Stimulated activated CD8-positive, alpha-beta memory T cell treated with anti-CD3 and anti-CD28 coated beads, Interleukin-7, amount 100 ng/mL, for 24 hours (primary cell): Measurements from ENCODE around the gene ACTR3C.
"Not testable (repeated sequence)": the region's sequence is repeated elsewhere in the genome, so short reads cannot be mapped to it uniquely, and the experiment has no call there.

ENCODE experiments used
- DNase-seq: peaks from one replicate; pipeline ENCODE4 v3.0.0-alpha.2; 2020; ENCODE audit warnings: low read depth

Gene ACTR3C

GRCh38 chr7:150281681-150282403 is 41.5 kb downstream of the ACTR3C start:
- DNase-seq = not testable (repeated sequence)

- not testable (repeated sequence) for DNase-seq
These were observed 45.0 kb downstream of the ACTR3C start for GRCh38 chr7:150278383-150278782.

- not testable (repeated sequence) for DNase-seq
These were observed 47.1 kb downstream of the ACTR3C start for GRCh38 chr7:150276132-150276695.

- DNase-seq = not testable (repeated sequence)
These were observed 51.4 kb downstream of the ACTR3C start for GRCh38 chr7:150271898-150272297.

GRCh38 chr7:150270101-150270824 is 53.1 kb downstream of the ACTR3C start:
- not testable (repeated sequence) for DNase-seq

GRCh38 chr7:150268798-150269197 is 54.5 kb downstream of the ACTR3C start:
- not testable (repeated sequence) for DNase-seq

GRCh38 chr7:150268287-150268686 is 55.1 kb downstream of the ACTR3C start:
- DNase-seq = not testable (repeated sequence)

GRCh38 chr7:150266953-150267665 is 56.2 kb downstream of the ACTR3C start:
- DNase-seq = not testable (repeated sequence)

- not testable (repeated sequence) for DNase-seq
These were observed 60.7 kb downstream of the ACTR3C start for GRCh38 chr7:150262656-150263055.

- DNase-seq = not testable (repeated sequence)
These were observed 75.6 kb downstream of the ACTR3C start for GRCh38 chr7:150247745-150248144.

- DNase-seq = not testable (repeated sequence)
These were observed 78.1 kb downstream of the ACTR3C start for GRCh38 chr7:150245208-150245607.

- not testable (repeated sequence) for DNase-seq
These were observed 80.4 kb downstream of the ACTR3C start for GRCh38 chr7:150242935-150243334.

- DNase-seq = not testable (repeated sequence)
These were observed 97.9 kb downstream of the ACTR3C start for GRCh38 chr7:150225444-150225843.

- not testable (repeated sequence) for DNase-seq
These were observed 101.0 kb downstream of the ACTR3C start for GRCh38 chr7:150222083-150222972.

GRCh38 chr7:150220673-150221181 is 102.6 kb downstream of the ACTR3C start:
- not testable (repeated sequence) for DNase-seq

GRCh38 chr7:150219941-150220658 is 103.2 kb downstream of the ACTR3C start:
- DNase-seq = not testable (repeated sequence)

- DNase-seq = not testable (repeated sequence)
These were observed 116.5 kb downstream of the ACTR3C start for GRCh38 chr7:150206848-150207247.

- not testable (repeated sequence) for DNase-seq
These were observed 117.5 kb downstream of the ACTR3C start for GRCh38 chr7:150205866-150206265.

- DNase-seq = not testable (repeated sequence)
These were observed 118.8 kb downstream of the ACTR3C start for GRCh38 chr7:150204577-150204976.

- DNase-seq = not testable (repeated sequence)
These were observed 120.5 kb downstream of the ACTR3C start for GRCh38 chr7:150202894-150203293.
